Body of pancreas (tissue), 4 donors: Measurements from ENCODE around the gene ABCA13.

Experiments
- CTCF ChIP-seq, 7 experiments: fragments of 450-650 bp in 4 of 7; fragments of 200-600 bp in 3 of 7; sonication (generic) in 3 of 7; IDR thresholded peaks; one replicate each; pipeline ENCODE4 v1.5.1; 2016 to 2019; ENCODE audit warnings: antibody characterized with exemption in 7 of 7
- POLR2A ChIP-seq, 3 donors: fragments of 450-650 bp; IDR thresholded peaks; one replicate each; pipeline ENCODE4 v1.6.1; 2016; ENCODE audit warnings: antibody characterized with exemption in 3 of 3, mild to moderate bottlenecking in 2 of 3

GRCh38 chr7:48255046-48255445, 83.8 kb downstream of the ABCA13 start:
- no peak for TF ChIP-seq CTCF (IDR thresholded peaks at IDR 0.05)
- no peak for TF ChIP-seq POLR2A (IDR thresholded peaks at IDR 0.05)
